Vagina (tissue), 2 donors: Measurements from ENCODE around the gene TULP1.

Experiments used
- CTCF ChIP-seq, 3 experiments: fragments of 450-650 bp in 2 of 3; fragments of 200-600 bp in 1 of 3; sonication (generic) in 1 of 3; IDR thresholded peaks; one replicate each; pipeline ENCODE4 v1.5.1; 2017 to 2019; ENCODE audit warnings: antibody characterized with exemption in 3 of 3, mild to moderate bottlenecking in 2 of 3, moderate library complexity in 2 of 3
- POLR2A ChIP-seq, 2 donors: fragments of 450-650 bp; IDR thresholded peaks; one replicate each; pipeline ENCODE4 v1.6.1; 2017; ENCODE audit warnings: antibody characterized with exemption in 2 of 2, mild to moderate bottlenecking in 2 of 2, moderate library complexity in 2 of 2
- POLR2AphosphoS5 ChIP-seq, 2 donors: sonication (generic); formaldehyde crosslinking; IDR thresholded peaks; one replicate each; pipeline ENCODE4 v1.9.0; 2017; ENCODE audit warnings: antibody characterized with exemption in 2 of 2, mild to moderate bottlenecking in 2 of 2, low read depth in 1 of 2; ENCODE audit not compliant: insufficient read depth in 1 of 2

DNA sequence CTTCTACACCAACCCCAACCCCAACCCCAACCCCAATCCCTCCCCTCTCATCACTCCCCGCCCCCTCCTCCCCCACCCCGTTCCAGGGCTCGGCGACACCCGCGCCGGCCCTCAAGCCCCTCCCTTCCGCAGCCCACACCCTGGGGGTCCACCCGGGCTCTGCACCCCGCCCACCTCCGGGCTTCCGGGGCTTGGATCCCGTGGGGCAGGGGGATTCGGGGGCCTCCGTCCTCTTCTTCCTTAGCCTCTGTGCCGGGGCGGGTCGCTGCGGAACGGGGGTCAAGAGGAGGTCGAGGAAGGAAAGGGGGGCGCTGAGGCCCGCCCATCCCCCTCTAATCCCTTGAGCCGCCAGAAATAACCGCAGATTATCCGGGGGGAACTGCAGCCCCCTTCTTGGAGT, 690 bp downstream of the TULP1 start:
- TF ChIP-seq CTCF (IDR thresholded peaks at IDR 0.05), result no peak
- TF ChIP-seq POLR2A (IDR thresholded peaks at IDR 0.05), result no peak
- no peak for TF ChIP-seq POLR2AphosphoS5 (IDR thresholded peaks at IDR 0.05; ENCODE audit: insufficient read depth in 1 of 2, low read depth in 1 of 2)
